HG02870 (cell line): Measurements from ENCODE around the gene DBET.
"Not testable (repeated sequence)": the region's sequence is repeated elsewhere in the genome, so short reads cannot be mapped to it uniquely, and the experiment has no call there.

Source experiments
- ATAC-seq: cut with Tn5 transposase; IDR thresholded peaks from one replicate; pipeline ENCODE4 v1.9.1; 2021; ENCODE audit warnings: mild to moderate bottlenecking, moderate library complexity; ENCODE audit not compliant: unreplicated experiment

DBET gene

GRCh38 chr4:190049378-190050239 is 14.7 kb upstream of the DBET start:
- not testable (repeated sequence) for ATAC-seq

- not testable (repeated sequence) for ATAC-seq
Measured at GRCh38 chr4:190058997-190059396, 5.3 kb upstream of the DBET start.

- not testable (repeated sequence) for ATAC-seq
Measured at GRCh38 chr4:190064805-190065204, 503 bp downstream of the DBET start.

GRCh38 chr4:190068351-190068750 is 4.0 kb downstream of the DBET start:
- not testable (repeated sequence) for ATAC-seq

GRCh38 chr4:190093052-190093451 is 28.8 kb downstream of the DBET start:
- not testable (repeated sequence) for ATAC-seq

- ATAC-seq = not testable (repeated sequence)
Measured at GRCh38 chr4:190094031-190094430, 29.7 kb downstream of the DBET start.

- ATAC-seq = not testable (repeated sequence)
Measured at GRCh38 chr4:190095335-190095734, 31.0 kb downstream of the DBET start.

GRCh38 chr4:190099605-190100004 is 35.3 kb downstream of the DBET start:
- ATAC-seq = not testable (repeated sequence)

- ATAC-seq = not testable (repeated sequence)
Measured at GRCh38 chr4:190101525-190101924, 37.2 kb downstream of the DBET start.

GRCh38 chr4:190106191-190106590 is 41.9 kb downstream of the DBET start:
- ATAC-seq = not testable (repeated sequence)

- ATAC-seq = not testable (repeated sequence)
Measured at GRCh38 chr4:190106611-190107480, 42.5 kb downstream of the DBET start.

- ATAC-seq = not testable (repeated sequence)
Measured at GRCh38 chr4:190107766-190108485, 43.6 kb downstream of the DBET start.

GRCh38 chr4:190108756-190109155 is 44.5 kb downstream of the DBET start:
- ATAC-seq = not testable (repeated sequence)

GRCh38 chr4:190109390-190110011 is 45.2 kb downstream of the DBET start:
- ATAC-seq = not testable (repeated sequence)

GRCh38 chr4:190110033-190110432 is 45.7 kb downstream of the DBET start:
- not testable (repeated sequence) for ATAC-seq

GRCh38 chr4:190110570-190111295 is 46.4 kb downstream of the DBET start:
- not testable (repeated sequence) for ATAC-seq

GRCh38 chr4:190112879-190113278 is 48.6 kb downstream of the DBET start:
- ATAC-seq = not testable (repeated sequence)

- not testable (repeated sequence) for ATAC-seq
Measured at GRCh38 chr4:190114991-190115390, 50.7 kb downstream of the DBET start.
